ENCODE measurements around the gene UNC13A. TPM values are rescaled to one million over a fixed set of nuclear protein-coding genes. Genes with fewer than 3 reads are reported as not detected.
A peak's percentile ranks its signal among the peaks of the same experiment; 100 is the strongest.

Gene UNC13A
- total RNA-seq, 1 experiment from 2014 or later: 29.0 TPM

GRCh38 chr19:17557466-17557865 lies 130.7 kb downstream of the UNC13A start:
- no peak for ATAC-seq
- no peaks in the 10 kb centered on the region for H3K9me3 ChIP-seq (ENCODE audit: control insufficient read depth in 1 of 2, insufficient read depth in 1 of 2, low read depth in 1 of 2, low read length in 2 of 2)
- CTCF ChIA-PET: interaction anchor here (1.2 to 1.6 kb wide), 2 partner anchors 16 to 20 kb away, joined by 3 to 5 read pairs; no protein-coding TSS in a partner anchor

DNA sequence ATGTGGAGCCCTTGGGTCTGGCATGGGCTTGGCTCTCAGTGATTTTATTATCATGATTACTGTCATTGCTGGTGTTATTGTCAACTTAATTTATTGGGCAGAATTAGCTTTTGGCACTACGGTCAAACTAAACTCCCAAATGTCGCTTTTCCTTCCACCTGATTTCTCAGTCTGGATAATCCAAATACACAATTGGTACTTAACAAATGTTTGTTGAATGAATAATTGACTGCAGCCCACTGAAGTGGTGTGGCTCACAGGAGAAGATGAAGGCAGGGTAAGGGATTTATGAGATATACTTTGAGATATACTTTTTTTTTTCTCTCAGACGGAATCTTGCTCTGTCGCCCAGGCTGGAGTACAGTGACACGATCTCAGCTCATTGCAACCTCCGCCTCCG lies 131.2 kb downstream of the UNC13A start:
- intact Hi-C loops (cut with micrococcal nuclease): no loop called here
- H3K9me3 ChIP-seq (ENCODE audit: control insufficient read depth in 1 of 2, insufficient read depth in 1 of 2, low read depth in 1 of 2, low read length in 2 of 2): no peaks in the 10 kb centered on the region
- H2AFZ ChIP-seq (ENCODE audit: low read depth, low read length, poor library complexity, severe bottlenecking): no peak overlapping the region
- peaks cover 45% of the 10 kb centered on the region for H3K79me2 ChIP-seq (ENCODE audit: insufficient read depth, low read length)
- H3K27me3 ChIP-seq (ENCODE audit: insufficient read depth, low read length): no peaks in the 10 kb centered on the region
- H3K36me3 ChIP-seq (ENCODE audit: control insufficient read depth in 1 of 2, insufficient read depth in 2 of 2, low read length in 2 of 2): peaks cover 23 to 24% of the 10 kb centered on the region in 2 experiments
- peak overlapping the region; percentile 77 to 100 for H3K4me3 ChIP-seq (replicated peaks in 1 of 2; ENCODE audit: low read depth in 1 of 2, low read length in 2 of 2)
- H4K20me1 ChIP-seq (ENCODE audit: insufficient read depth): no peaks in the 10 kb centered on the region
- peak overlapping the region; percentile 99 for H3K9ac ChIP-seq (ENCODE audit: low read length)
- no peaks in the 10 kb centered on the region for H3K9me2 ChIP-seq (ENCODE audit: insufficient read depth)
- TF ChIP-seq CTCF (IDR thresholded peaks at IDR 0.05 in 2 of 3, conservative IDR thresholded peaks at IDR 0.05 in 1 of 3; ENCODE audit: borderline replicate concordance in 1 of 3, insufficient read depth in 1 of 3, low read depth in 2 of 3, low read length in 2 of 3) (no peak), ZNF274 (IDR thresholded peaks at IDR 0.05; ENCODE audit: low read depth, low read length) (no peak), CBX3 (IDR thresholded peaks at IDR 0.05; ENCODE audit: low read depth) (no peak), SIN3A (IDR thresholded peaks at IDR 0.05; ENCODE audit: low read depth) (no peak)
- ChIA-PET POLR2A (no interaction called here), CTCF (interaction anchor here (1.6 kb wide), 1 partner anchor 17 kb away, joined by 5 read pairs; no protein-coding TSS in a partner anchor), RAD21 (ENCODE audit: low non-redundant PET in 1 of 2, low total read pairs in 2 of 2, uncharacterized antibody in 2 of 2, unreplicated experiment in 2 of 2) (no interaction called here)
- peak overlapping the region; percentile 96 for H3K27ac ChIP-seq (ENCODE audit: low read depth, low read length)
- TSS peak; percentile 78 for BruUV-seq (replicated peaks)
- ATAC-seq (no peak), DNase-seq (ENCODE audit: low read depth, low spot score) (no peak)
- peak overlapping the region; percentile 89 for H3K4me2 ChIP-seq (ENCODE audit: low read length)
- H3K4me1 ChIP-seq (ENCODE audit: control insufficient read depth in 1 of 2, insufficient read depth in 2 of 2, low read length in 2 of 2): peaks cover 9 to 22% of the 10 kb centered on the region in 2 experiments; a peak in 3 of 4 replicates

More at GRCh38 chr19:17557466-17557865, 130.7 kb downstream of the UNC13A start:
- intact Hi-C loops (cut with micrococcal nuclease): no loop called here
- Histone ChIP-seq H3K9me2 (ENCODE audit: insufficient read depth) (no peaks in the 10 kb centered on the region), H3K4me1 (ENCODE audit: control insufficient read depth in 1 of 2, insufficient read depth in 2 of 2, low read length in 2 of 2) (peaks cover 9 to 22% of the 10 kb centered on the region in 2 experiments; a peak in 3 of 4 replicates), H4K20me1 (ENCODE audit: insufficient read depth) (no peaks in the 10 kb centered on the region), H3K27ac (ENCODE audit: low read depth, low read length) (no peak overlapping the region), H2AFZ (ENCODE audit: low read depth, low read length, poor library complexity, severe bottlenecking) (no peak overlapping the region), H3K79me2 (ENCODE audit: insufficient read depth, low read length) (peaks cover 50% of the 10 kb centered on the region), H3K4me3 (replicated peaks in 1 of 2; ENCODE audit: low read depth in 1 of 2, low read length in 2 of 2) (no peak overlapping the region), H3K36me3 (ENCODE audit: control insufficient read depth in 1 of 2, insufficient read depth in 2 of 2, low read length in 2 of 2) (peaks cover 23 to 25% of the 10 kb centered on the region in 2 experiments), H3K9ac (ENCODE audit: low read length) (no peak overlapping the region), H3K27me3 (ENCODE audit: insufficient read depth, low read length) (no peaks in the 10 kb centered on the region), H3K4me2 (ENCODE audit: low read length) (no peak overlapping the region)
- no TSS peak for BruUV-seq (replicated peaks)
- TF ChIP-seq POLR2A (IDR thresholded peaks at IDR 0.05; ENCODE audit: borderline replicate concordance, extremely low read depth, insufficient read depth, insufficient read length): no peak
- TF ChIP-seq CBX3 (IDR thresholded peaks at IDR 0.05; ENCODE audit: low read depth): no peak
- no peak for TF ChIP-seq POLR2AphosphoS5 (IDR thresholded peaks at IDR 0.05; ENCODE audit: low read depth, low read length)
- no peak for TF ChIP-seq ELF1 (IDR thresholded peaks at IDR 0.05; ENCODE audit: borderline replicate concordance, low read depth)
- TF ChIP-seq ZNF274 (IDR thresholded peaks at IDR 0.05; ENCODE audit: low read depth, low read length): no peak
- no peak for TF ChIP-seq YY1 (IDR thresholded peaks at IDR 0.05; ENCODE audit: extremely low read depth, insufficient replicate concordance, low read depth, low read length)
- no peak for DNase-seq (ENCODE audit: low read depth, low spot score)
- ChIA-PET POLR2A (no interaction called here), RAD21 (ENCODE audit: low non-redundant PET in 1 of 2, low total read pairs in 2 of 2, uncharacterized antibody in 2 of 2, unreplicated experiment in 2 of 2) (no interaction called here)

Data from HCT116 (cell line).